ENCODE measurements around the gene GRM2.

- TF ChIP-seq CTCF (IDR thresholded peaks at IDR 0.05) (no peak), POLR2AphosphoS5 (IDR thresholded peaks at IDR 0.05) (no peak)
Observed at GRCh38 chr3:51676102-51676640, 30.7 kb upstream of the GRM2 start.
